Measurements from ENCODE around the gene ABL1.

ABL1 gene

GRCh38 chr9:130872912-130873503 lies 38.0 kb downstream of the ABL1 start:
- peaks cover 41% of the 10 kb centered on the region; the same call in 1 of the 2 replicates for H3K36me3 ChIP-seq (ENCODE audit: insufficient read depth, low read length)
- TF ChIP-seq EZH2phosphoT487 (IDR thresholded peaks at IDR 0.05; ENCODE audit: borderline replicate concordance) (no peak), CTCF (conservative IDR thresholded peaks at IDR 0.05; ENCODE audit: low read length) (no peak)

GRCh38 chr9:130873966-130874365 lies 38.9 kb downstream of the ABL1 start:
- no peaks in the 10 kb centered on the region for H3F3A ChIP-seq (ENCODE audit: low read depth)
- no peak for TF ChIP-seq EZH2phosphoT487 (IDR thresholded peaks at IDR 0.05; ENCODE audit: borderline replicate concordance)
- TF ChIP-seq CTCF (conservative IDR thresholded peaks at IDR 0.05; ENCODE audit: low read length): no peak
- no peaks in the 10 kb centered on the region for H3K9me2 ChIP-seq (replicated peaks; ENCODE audit: low read depth, low read length)
- no peaks in the 10 kb centered on the region for H3K79me2 ChIP-seq (ENCODE audit: insufficient read depth, low read length)
- H3K27me3 ChIP-seq (ENCODE audit: insufficient read depth, low read length, poor library complexity, severe bottlenecking): no peaks in the 10 kb centered on the region
- no peak overlapping the region for H3K9ac ChIP-seq (ENCODE audit: low read depth, low read length, poor library complexity, severe bottlenecking)
- H4K20me1 ChIP-seq (ENCODE audit: insufficient read depth, low read length, poor library complexity, severe bottlenecking): no peaks in the 10 kb centered on the region
- H3K36me3 ChIP-seq (ENCODE audit: insufficient read depth, low read length): peaks cover 47% of the 10 kb centered on the region; the same call in 1 of the 2 replicates
- no peak overlapping the region for H3K4me3 ChIP-seq (ENCODE audit: low read length, poor library complexity, severe bottlenecking)
- no peak overlapping the region for H3K4me2 ChIP-seq (ENCODE audit: low read depth, low read length, poor library complexity, severe bottlenecking)
- H2AFZ ChIP-seq (ENCODE audit: low read length): no peak overlapping the region
- no peaks in the 10 kb centered on the region for H3K9me3 ChIP-seq (ENCODE audit: insufficient read depth, low read depth, low read length)
- no peaks in the 10 kb centered on the region for H3K4me1 ChIP-seq (ENCODE audit: insufficient read depth, low read length, poor library complexity, severe bottlenecking)

More at GRCh38 chr9:130872912-130873503, 38.0 kb downstream of the ABL1 start:
- Histone ChIP-seq H3K4me1 (ENCODE audit: insufficient read depth, low read length, poor library complexity, severe bottlenecking) (no peaks in the 10 kb centered on the region), H3K27me3 (ENCODE audit: insufficient read depth, low read length, poor library complexity, severe bottlenecking) (no peaks in the 10 kb centered on the region), H3F3A (ENCODE audit: low read depth) (no peaks in the 10 kb centered on the region), H4K20me1 (ENCODE audit: insufficient read depth, low read length, poor library complexity, severe bottlenecking) (no peaks in the 10 kb centered on the region), H3K4me2 (ENCODE audit: low read depth, low read length, poor library complexity, severe bottlenecking) (no peak overlapping the region), H3K4me3 (ENCODE audit: low read length, poor library complexity, severe bottlenecking) (no peak overlapping the region), H3K9ac (ENCODE audit: low read depth, low read length, poor library complexity, severe bottlenecking) (no peak overlapping the region), H3K9me3 (ENCODE audit: insufficient read depth, low read depth, low read length) (no peaks in the 10 kb centered on the region), H2AFZ (ENCODE audit: low read length) (no peak overlapping the region), H3K9me2 (replicated peaks; ENCODE audit: low read depth, low read length) (no peaks in the 10 kb centered on the region), H3K79me2 (ENCODE audit: insufficient read depth, low read length) (no peaks in the 10 kb centered on the region)

- no peaks in the 10 kb centered on the region for H3K9me2 ChIP-seq (replicated peaks; ENCODE audit: low read depth, low read length)
- H3K4me1 ChIP-seq (ENCODE audit: insufficient read depth, low read length, poor library complexity, severe bottlenecking): no peaks in the 10 kb centered on the region
- no peak overlapping the region for H3K4me2 ChIP-seq (ENCODE audit: low read depth, low read length, poor library complexity, severe bottlenecking)
- peaks cover 51% of the 10 kb centered on the region; the same call in 1 of the 2 replicates for H3K36me3 ChIP-seq (ENCODE audit: insufficient read depth, low read length)
- no peaks in the 10 kb centered on the region for H3K79me2 ChIP-seq (ENCODE audit: insufficient read depth, low read length)
- H3F3A ChIP-seq (ENCODE audit: low read depth): no peaks in the 10 kb centered on the region
- H3K9ac ChIP-seq (ENCODE audit: low read depth, low read length, poor library complexity, severe bottlenecking): no peak overlapping the region
- H3K27me3 ChIP-seq (ENCODE audit: insufficient read depth, low read length, poor library complexity, severe bottlenecking): no peaks in the 10 kb centered on the region
- no peak overlapping the region for H3K4me3 ChIP-seq (ENCODE audit: low read length, poor library complexity, severe bottlenecking)
- TF ChIP-seq CTCF (conservative IDR thresholded peaks at IDR 0.05; ENCODE audit: low read length): no peak
- no peak for TF ChIP-seq EZH2phosphoT487 (IDR thresholded peaks at IDR 0.05; ENCODE audit: borderline replicate concordance)
- H4K20me1 ChIP-seq (ENCODE audit: insufficient read depth, low read length, poor library complexity, severe bottlenecking): no peaks in the 10 kb centered on the region
- no peak overlapping the region for H2AFZ ChIP-seq (ENCODE audit: low read length)
- no peaks in the 10 kb centered on the region for H3K9me3 ChIP-seq (ENCODE audit: insufficient read depth, low read depth, low read length)
Observed at GRCh38 chr9:130874783-130875182, 39.7 kb downstream of the ABL1 start.
